ENCODE data around the gene OPCML. TPM values are rescaled to one million over a fixed set of nuclear protein-coding genes. Genes with fewer than 3 reads are reported as not detected.
A peak's percentile ranks its signal among the peaks of the same experiment; 100 is the strongest.

OPCML gene
- total RNA-seq, 4 donors from 2014 or later = 0.16 TPM; not detected in 3

- WGBS, 2 donors = 90% methylated on average over 4 of the region's 4 CpGs
- intact Hi-C loops (cut with DNase I; ENCODE audit: low total_unique reads) = no loop called here
- TF ChIP-seq CTCF (IDR thresholded peaks at IDR 0.05) = no peak
- TF ChIP-seq POLR2A (IDR thresholded peaks at IDR 0.05) = no peak
- DNase-seq (ENCODE audit: low spot score in 2 of 2) = peak in 1 of 2 donors; percentile 59
- H3K4me3 ChIP-seq (ENCODE audit: low read depth, poor library complexity, severe bottlenecking) = no peak overlapping the region
Measured at GRCh38 chr11:133507185-133507584, 25.1 kb downstream of the OPCML start.

GRCh38 chr11:133506551-133507094 is 25.7 kb downstream of the OPCML start:
- WGBS, 2 donors = 86 to 92% methylated on average over 6 of the region's 6 CpGs
- TF ChIP-seq CTCF (IDR thresholded peaks at IDR 0.05) = no peak
- no peak for TF ChIP-seq POLR2A (IDR thresholded peaks at IDR 0.05)
- intact Hi-C loops (cut with DNase I; ENCODE audit: low total_unique reads) = no loop called here
- peak in 1 of 2 donors; percentile 54 for DNase-seq (ENCODE audit: low spot score in 2 of 2)
- no peak overlapping the region for H3K4me3 ChIP-seq (ENCODE audit: low read depth, poor library complexity, severe bottlenecking)

GRCh38 chr11:133506023-133506422 is 26.3 kb downstream of the OPCML start:
- intact Hi-C loops (cut with DNase I; ENCODE audit: low total_unique reads) = no loop called here
- TF ChIP-seq CTCF (IDR thresholded peaks at IDR 0.05) (no peak), POLR2A (IDR thresholded peaks at IDR 0.05) (no peak)
- H3K4me3 ChIP-seq (ENCODE audit: low read depth, poor library complexity, severe bottlenecking) = no peak overlapping the region
- DNase-seq (ENCODE audit: low spot score in 2 of 2) = no peak
- 69 to 74% methylated on average over 3 of the region's 3 CpGs for WGBS, 2 donors

- WGBS, 2 donors = 71 to 79% methylated on average over 8 of the region's 8 CpGs
- no peak for DNase-seq (ENCODE audit: low spot score in 2 of 2)
- intact Hi-C loops (cut with DNase I; ENCODE audit: low total_unique reads) = no loop called here
- no peak overlapping the region for H3K4me3 ChIP-seq (ENCODE audit: low read depth, poor library complexity, severe bottlenecking)
- TF ChIP-seq CTCF (IDR thresholded peaks at IDR 0.05) (no peak), POLR2A (IDR thresholded peaks at IDR 0.05) (no peak)
Measured at GRCh38 chr11:133504906-133505305, 27.4 kb downstream of the OPCML start.

GRCh38 chr11:133503776-133504175 is 28.5 kb downstream of the OPCML start:
- intact Hi-C loops (cut with DNase I; ENCODE audit: low total_unique reads) = no loop called here

More at GRCh38 chr11:133503776-133504175, 28.5 kb downstream of the OPCML start:
- 58 to 63% methylated on average over 5 of the region's 5 CpGs for WGBS, 2 donors
- no peak for DNase-seq (ENCODE audit: low spot score in 2 of 2)
- no peak for TF ChIP-seq CTCF (IDR thresholded peaks at IDR 0.05)
- TF ChIP-seq POLR2A (IDR thresholded peaks at IDR 0.05) = no peak
- no peak overlapping the region for H3K4me3 ChIP-seq (ENCODE audit: low read depth, poor library complexity, severe bottlenecking)

Measured in lower leg skin (tissue), 4 donors.